Measurements from ENCODE around the gene LTBP4. TPM values are rescaled to one million over a fixed set of nuclear protein-coding genes. Genes with fewer than 3 reads are reported as not detected.
A peak's percentile ranks its signal among the peaks of the same experiment; 100 is the strongest.

Gene LTBP4
- total and polyA plus RNA-seq, 2 of the 13 experiments (the other 11 are each of a cell fraction or from before 2014, with no cell fraction given), result 0.86 to 2.3 TPM

GRCh38 chr19:40576585-40577451 is 24.4 kb upstream of the LTBP4 start, which contains the start of gene SHKBP1 (continued):
- TF ChIP-seq PBX2 (CRISPR knock-in tag; IDR thresholded peaks at IDR 0.05) (peak; percentile 96), ZNF354B (CRISPR knock-in tag; IDR thresholded peaks at IDR 0.05) (0 out of 2 replicates have a peak, but pooled peaks have one; percentile 31), CAMTA2 (CRISPR knock-in tag; IDR thresholded peaks at IDR 0.05; ENCODE audit: borderline replicate concordance) (no peak), ZXDC (CRISPR knock-in tag; IDR thresholded peaks at IDR 0.05) (no peak), REPIN1 (CRISPR knock-in tag; IDR thresholded peaks at IDR 0.05; ENCODE audit: borderline replicate concordance, low read depth) (no peak), POLR2A (IDR thresholded peaks at IDR 0.05; ENCODE audit: insufficient read depth in 1 of 2, low read depth in 2 of 2, low read length in 2 of 2) (peak; percentile 38 to 65; a peak in 2 of 4 replicates), HIVEP1 (CRISPR knock-in tag; IDR thresholded peaks at IDR 0.05) (0 out of 2 replicates have a peak, but pooled peaks have one; percentile 35), ISL2 (CRISPR knock-in tag; IDR thresholded peaks at IDR 0.05) (peak; percentile 27; the same call in 1 of the 2 replicates), ZNF264 (CRISPR knock-in tag; IDR thresholded peaks at IDR 0.05) (no peak)

Measured in HepG2 (cell line).